Measurements from ENCODE around the gene SEPTIN8.

GRCh38 chr5:132813599-132814502, 36.8 kb upstream of the SEPTIN8 start:
- TF ChIP-seq EZH2phosphoT487 (IDR thresholded peaks at IDR 0.05; ENCODE audit: insufficient read depth, low read depth) (0 out of 2 replicates have a peak, but pooled peaks have one; percentile 26), EZH2 (IDR thresholded peaks at IDR 0.05; ENCODE audit: insufficient read depth, poor library complexity, severe bottlenecking) (no peak)

Data from GM23248 (cell line).